Measurements from ENCODE around the gene RHEX. TPM values are rescaled to one million over a fixed set of nuclear protein-coding genes. Genes with fewer than 3 reads are reported as not detected.
A peak's percentile ranks its signal among the peaks of the same experiment; 100 is the strongest.

Gene RHEX
- polyA plus RNA-seq, 2 of the 4 experiments (the other 2 are of a cell fraction) = not detected

DNA sequence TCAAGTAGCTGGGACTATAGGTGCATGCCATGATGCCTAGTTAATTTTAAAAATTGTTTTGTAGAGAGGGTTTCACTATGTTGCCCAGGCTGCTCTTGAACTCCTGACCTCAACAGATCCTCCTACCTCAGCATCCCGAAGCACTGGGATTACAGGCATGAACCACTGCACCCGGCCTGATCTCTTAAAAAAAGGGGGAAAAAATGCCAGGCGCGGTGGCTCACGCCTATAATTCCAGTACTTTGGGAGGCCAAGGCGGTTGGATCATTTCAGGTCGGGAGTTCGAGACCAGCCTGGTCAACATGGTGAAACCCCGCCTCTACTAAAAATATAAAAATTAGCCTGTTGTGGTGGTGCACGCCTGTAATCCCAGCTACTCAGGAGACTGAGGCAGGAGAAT lies 51.0 kb downstream of the RHEX start:
- no peak for TF ChIP-seq KDM5A (IDR thresholded peaks at IDR 0.05)
- ChIA-PET CTCF (interaction anchor here (0.8 to 21.8 kb wide), 6 partner anchors 10 to 313 kb away, joined by 3 to 325 read pairs (median 48); no protein-coding TSS in a partner anchor), POLR2A (no interaction called here)
- FAIRE-seq (no peak), DNase-seq (ENCODE audit: low read depth in 1 of 2, low spot score in 1 of 2) (no peak), ATAC-seq (no peak)
- H3K9me3 ChIP-seq = no peaks in the 10 kb centered on the region
- no peaks in the 10 kb centered on the region for H3K4me1 ChIP-seq
- 70% methylated on average over 10 of the region's 10 CpGs for WGBS (ENCODE audit: missing lambda C conversion rate)
- H3K4me3 ChIP-seq = no peak overlapping the region
- no peak overlapping the region for H3K27ac ChIP-seq
- no peak overlapping the region for H3K4me2 ChIP-seq

DNA sequence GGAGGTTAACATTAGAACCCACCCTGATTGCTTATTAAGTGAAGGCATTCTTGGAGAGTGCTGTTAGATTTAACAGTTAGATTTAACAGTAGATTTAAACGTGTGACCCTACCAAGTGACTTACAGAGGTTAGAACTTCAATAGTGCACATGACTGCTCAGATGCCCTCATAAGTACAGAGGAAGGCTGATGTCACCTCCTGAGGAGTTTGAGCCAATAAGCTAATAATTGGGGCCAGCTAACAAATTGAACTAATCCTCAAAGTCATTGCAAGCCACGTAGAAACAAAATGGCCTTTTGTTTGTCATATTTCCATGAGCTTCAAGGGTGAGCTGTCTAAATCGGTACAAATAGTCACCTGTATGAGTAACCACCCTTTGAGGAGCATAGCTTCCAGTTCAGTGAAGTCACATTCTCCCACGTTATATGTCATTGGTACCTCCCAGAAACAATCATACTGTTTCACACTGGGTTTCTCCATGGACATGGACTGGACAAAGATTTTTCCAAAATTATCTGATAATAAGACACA lies 52.6 kb downstream of the RHEX start:
- H3K4me1 ChIP-seq = no peaks in the 10 kb centered on the region
- WGBS (ENCODE audit: missing lambda C conversion rate) = 45% methylated on average over 4 of the region's 4 CpGs
- H3K27ac ChIP-seq = no peak overlapping the region
- no peaks in the 10 kb centered on the region for H3K9me3 ChIP-seq
- no peak for DNase-seq (ENCODE audit: low read depth in 1 of 2, low spot score in 1 of 2)
- FAIRE-seq = no peak
- H3K4me2 ChIP-seq = no peak overlapping the region
- no peak for ATAC-seq
- no peak overlapping the region for H3K4me3 ChIP-seq
- ChIA-PET POLR2A (no interaction called here), CTCF (interaction anchor here (0.5 to 21.8 kb wide), 23 partner anchors 9 to 315 kb away, joined by 3 to 325 read pairs (median 5); no protein-coding TSS in a partner anchor)
- TF ChIP-seq RARB (CRISPR knock-in tag; IDR thresholded peaks at IDR 0.05) = no peak
- no peak for TF ChIP-seq POLR2AphosphoS2 (conservative IDR thresholded peaks at IDR 0.05; ENCODE audit: low read length)
- no peak for TF ChIP-seq HOXB13 (CRISPR knock-in tag; IDR thresholded peaks at IDR 0.05; ENCODE audit: low read depth)
- TF ChIP-seq EHF (CRISPR knock-in tag; IDR thresholded peaks at IDR 0.05) = no peak
- TF ChIP-seq, protein P1, sequence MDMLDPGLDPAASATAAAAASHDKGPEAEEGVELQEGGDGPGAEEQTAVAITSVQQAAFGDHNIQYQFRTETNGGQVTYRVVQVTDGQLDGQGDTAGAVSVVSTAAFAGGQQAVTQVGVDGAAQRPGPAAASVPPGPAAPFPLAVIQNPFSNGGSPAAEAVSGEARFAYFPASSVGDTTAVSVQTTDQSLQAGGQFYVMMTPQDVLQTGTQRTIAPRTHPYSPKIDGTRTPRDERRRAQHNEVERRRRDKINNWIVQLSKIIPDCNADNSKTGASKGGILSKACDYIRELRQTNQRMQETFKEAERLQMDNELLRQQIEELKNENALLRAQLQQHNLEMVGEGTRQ (IDR thresholded peaks at IDR 0.05) = no peak
- no peak for TF ChIP-seq NFE2L2 (conservative IDR thresholded peaks at IDR 0.05; ENCODE audit: low read length)
- no peak for TF ChIP-seq BHLHE40 (IDR thresholded peaks at IDR 0.05; ENCODE audit: low read depth, low read length)
- TF ChIP-seq SREBF2 (IDR thresholded peaks at IDR 0.05) = no peak
- TF ChIP-seq, protein P2, sequence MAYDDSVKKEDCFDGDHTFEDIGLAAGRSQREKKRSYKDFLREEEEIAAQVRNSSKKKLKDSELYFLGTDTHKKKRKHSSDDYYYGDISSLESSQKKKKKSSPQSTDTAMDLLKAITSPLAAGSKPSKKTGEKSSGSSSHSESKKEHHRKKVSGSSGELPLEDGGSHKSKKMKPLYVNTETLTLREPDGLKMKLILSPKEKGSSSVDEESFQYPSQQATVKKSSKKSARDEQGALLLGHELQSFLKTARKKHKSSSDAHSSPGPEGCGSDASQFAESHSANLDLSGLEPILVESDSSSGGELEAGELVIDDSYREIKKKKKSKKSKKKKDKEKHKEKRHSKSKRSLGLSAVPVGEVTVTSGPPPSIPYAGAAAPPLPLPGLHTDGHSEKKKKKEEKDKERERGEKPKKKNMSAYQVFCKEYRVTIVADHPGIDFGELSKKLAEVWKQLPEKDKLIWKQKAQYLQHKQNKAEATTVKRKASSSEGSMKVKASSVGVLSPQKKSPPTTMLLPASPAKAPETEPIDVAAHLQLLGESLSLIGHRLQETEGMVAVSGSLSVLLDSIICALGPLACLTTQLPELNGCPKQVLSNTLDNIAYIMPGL (CRISPR knock-in tag; IDR thresholded peaks at IDR 0.05; ENCODE audit: borderline replicate concordance) = no peak

DNA sequence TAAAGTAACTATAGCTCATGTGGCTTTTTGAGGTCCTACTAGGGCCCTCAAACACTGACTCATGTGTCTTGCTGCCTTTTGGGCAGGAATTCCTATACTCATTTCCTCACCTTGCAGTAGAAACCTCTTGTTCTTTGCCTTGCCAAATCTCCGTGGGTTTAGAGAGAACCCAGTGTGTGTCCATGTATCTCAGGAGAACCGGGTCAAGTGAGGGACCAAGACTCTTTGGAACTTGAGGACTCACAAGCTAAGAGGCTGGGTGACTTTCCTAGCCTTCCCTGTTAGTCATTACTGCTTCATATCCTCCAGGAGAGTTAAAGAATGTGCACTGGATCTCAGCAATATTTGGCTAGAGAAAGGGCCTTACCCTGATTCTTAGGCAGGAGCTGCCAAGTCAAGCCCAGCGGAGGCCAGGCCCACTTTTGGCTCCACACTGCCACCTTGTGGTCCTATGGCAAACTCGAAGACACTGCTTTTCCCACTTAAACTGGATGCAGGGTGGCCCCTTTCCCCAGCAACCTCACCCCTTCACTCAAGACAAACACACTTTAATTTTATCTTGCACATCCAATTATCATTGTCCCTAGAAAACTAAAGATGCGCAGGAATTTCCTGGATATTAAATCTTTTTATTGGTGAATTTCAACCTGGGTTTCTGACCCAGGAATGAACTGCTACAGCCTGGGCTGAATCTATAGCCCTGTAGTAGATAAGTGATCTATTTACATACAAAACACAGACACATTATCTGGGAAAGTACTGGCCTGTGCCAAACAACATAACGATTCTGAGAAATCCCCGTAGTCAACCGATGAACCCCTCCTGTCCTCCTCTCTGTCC lies 53.6 kb downstream of the RHEX start:
- H3K4me3 ChIP-seq = no peak overlapping the region
- POLR2A ChIA-PET = no interaction called here

More for the DNA sequence above, 53.6 kb downstream of the RHEX start:
- DNase-seq (ENCODE audit: low read depth in 1 of 2, low spot score in 1 of 2) = peak; percentile 71 to 81
- no peak for FAIRE-seq
- peak; percentile 91 for TF ChIP-seq SMC3 (IDR thresholded peaks at IDR 0.05)
- TF ChIP-seq, protein P3, sequence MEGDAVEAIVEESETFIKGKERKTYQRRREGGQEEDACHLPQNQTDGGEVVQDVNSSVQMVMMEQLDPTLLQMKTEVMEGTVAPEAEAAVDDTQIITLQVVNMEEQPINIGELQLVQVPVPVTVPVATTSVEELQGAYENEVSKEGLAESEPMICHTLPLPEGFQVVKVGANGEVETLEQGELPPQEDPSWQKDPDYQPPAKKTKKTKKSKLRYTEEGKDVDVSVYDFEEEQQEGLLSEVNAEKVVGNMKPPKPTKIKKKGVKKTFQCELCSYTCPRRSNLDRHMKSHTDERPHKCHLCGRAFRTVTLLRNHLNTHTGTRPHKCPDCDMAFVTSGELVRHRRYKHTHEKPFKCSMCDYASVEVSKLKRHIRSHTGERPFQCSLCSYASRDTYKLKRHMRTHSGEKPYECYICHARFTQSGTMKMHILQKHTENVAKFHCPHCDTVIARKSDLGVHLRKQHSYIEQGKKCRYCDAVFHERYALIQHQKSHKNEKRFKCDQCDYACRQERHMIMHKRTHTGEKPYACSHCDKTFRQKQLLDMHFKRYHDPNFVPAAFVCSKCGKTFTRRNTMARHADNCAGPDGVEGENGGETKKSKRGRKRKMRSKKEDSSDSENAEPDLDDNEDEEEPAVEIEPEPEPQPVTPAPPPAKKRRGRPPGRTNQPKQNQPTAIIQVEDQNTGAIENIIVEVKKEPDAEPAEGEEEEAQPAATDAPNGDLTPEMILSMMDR (IDR thresholded peaks at IDR 0.05) = peak; percentile 92
- TF ChIP-seq ZNF302 (CRISPR knock-in tag; IDR thresholded peaks at IDR 0.05) = no peak
- peak; percentile 90 to 94 for TF ChIP-seq RAD21 (conservative IDR thresholded peaks at IDR 0.05 in 1 of 2, IDR thresholded peaks at IDR 0.05 in 1 of 2)
- no peak for TF ChIP-seq FOSB (CRISPR knock-in tag; IDR thresholded peaks at IDR 0.05)
- ATAC-seq = peak; percentile 87 to 98
- CTCF ChIA-PET = interaction anchor here (0.6 to 21.8 kb wide), 35 partner anchors 9 to 445 kb away, joined by 3 to 325 read pairs (median 4); no protein-coding TSS in a partner anchor
- no peaks in the 10 kb centered on the region for H3K9me3 ChIP-seq
- no peak overlapping the region for H3K4me2 ChIP-seq
- no peaks in the 10 kb centered on the region for H3K4me1 ChIP-seq
- no peak overlapping the region for H3K27ac ChIP-seq
- WGBS (ENCODE audit: missing lambda C conversion rate) = 27% methylated on average over 8 of the region's 8 CpGs

Measured in A549 (cell line).